Stromal cell of bone marrow (primary cell): ENCODE results near the gene KATNB1.
A peak's percentile ranks its signal among the peaks of the same experiment; 100 is the strongest.
"Not testable (repeated sequence)": the region's sequence is repeated elsewhere in the genome, so short reads cannot be mapped to it uniquely, and the experiment has no call there.

Experiments used
- DNase-seq: peaks from one replicate; pipeline ENCODE4 v3.0.0-alpha.2; 2012; ENCODE audit warnings: low read depth

Gene KATNB1

DNA sequence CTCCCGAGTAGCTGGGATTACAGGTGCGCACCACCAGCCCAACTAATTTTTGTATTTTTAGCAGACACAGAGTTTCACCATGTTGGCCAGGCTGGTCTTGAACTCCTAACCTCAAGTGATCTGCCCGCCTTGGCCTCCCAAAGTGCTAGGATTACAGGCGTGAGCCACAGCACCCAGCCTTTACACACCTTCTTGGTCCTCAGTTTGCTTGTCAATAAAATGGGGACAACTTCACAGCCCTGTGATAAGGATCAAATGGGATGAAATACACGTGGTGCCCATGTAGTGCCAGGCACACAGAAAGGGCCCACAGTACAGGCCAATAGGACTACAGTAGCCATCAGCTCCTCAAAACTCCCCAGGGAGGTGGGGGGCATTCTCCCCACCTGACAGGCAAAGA is 60.4 kb downstream of the KATNB1 start:
- DNase-seq, result not testable (repeated sequence)

DNA sequence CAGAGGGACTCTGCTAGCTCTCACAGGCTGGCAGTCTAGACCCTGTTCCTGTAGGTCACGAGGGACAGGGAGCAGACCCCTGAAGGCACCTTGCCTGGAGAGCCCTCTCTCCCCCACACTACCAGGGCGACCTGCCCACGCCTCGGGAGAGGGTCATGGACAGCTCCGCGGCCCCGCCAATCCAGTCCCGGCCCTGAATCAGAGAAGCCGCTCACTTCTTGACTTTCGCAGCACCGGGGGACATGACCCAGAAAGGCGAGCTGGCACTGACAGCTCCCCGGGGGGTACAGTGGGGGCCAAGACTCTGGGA is 61.6 kb downstream of the KATNB1 start:
- no peak for DNase-seq

DNA sequence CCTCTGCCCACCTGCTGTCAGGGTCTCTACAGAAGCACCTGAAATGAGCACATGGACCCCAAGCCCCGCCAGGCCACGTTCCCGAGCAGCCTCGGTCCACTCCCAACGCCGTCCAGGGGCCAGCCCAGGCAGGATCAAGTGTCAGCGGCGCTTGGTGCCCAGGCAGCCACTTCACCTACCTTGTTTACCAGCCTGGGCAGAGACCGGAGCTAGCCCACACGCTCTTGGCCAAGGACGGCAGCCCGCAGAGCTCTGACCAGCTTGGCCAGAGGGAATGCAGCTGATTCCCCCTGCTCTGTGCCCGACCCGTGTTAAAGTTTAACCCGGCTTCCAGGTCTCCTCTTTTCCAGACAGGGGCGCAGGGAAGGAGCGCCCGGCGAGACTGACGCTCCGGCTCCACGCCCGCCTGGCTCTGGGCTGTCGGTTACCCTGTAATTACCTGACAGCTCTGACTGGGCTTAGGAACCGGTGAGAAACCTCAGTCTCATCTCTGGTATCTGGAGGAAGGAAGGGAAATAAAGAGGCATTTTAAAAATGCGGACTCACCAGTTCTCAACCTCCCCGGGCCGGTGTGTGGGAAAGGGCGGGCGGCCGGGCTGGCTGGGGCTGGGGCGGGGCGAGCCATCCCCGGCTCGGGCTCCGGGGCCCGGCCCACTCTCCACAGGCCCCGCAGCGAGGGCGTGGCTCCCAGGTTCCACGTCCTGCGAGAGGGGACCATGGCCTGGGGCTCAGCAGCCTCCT is 62.1 kb downstream of the KATNB1 start:
- no peak for DNase-seq

GRCh38 chr16:57798267-57798810 is 62.8 kb downstream of the KATNB1 start:
- DNase-seq, result no peak

DNA sequence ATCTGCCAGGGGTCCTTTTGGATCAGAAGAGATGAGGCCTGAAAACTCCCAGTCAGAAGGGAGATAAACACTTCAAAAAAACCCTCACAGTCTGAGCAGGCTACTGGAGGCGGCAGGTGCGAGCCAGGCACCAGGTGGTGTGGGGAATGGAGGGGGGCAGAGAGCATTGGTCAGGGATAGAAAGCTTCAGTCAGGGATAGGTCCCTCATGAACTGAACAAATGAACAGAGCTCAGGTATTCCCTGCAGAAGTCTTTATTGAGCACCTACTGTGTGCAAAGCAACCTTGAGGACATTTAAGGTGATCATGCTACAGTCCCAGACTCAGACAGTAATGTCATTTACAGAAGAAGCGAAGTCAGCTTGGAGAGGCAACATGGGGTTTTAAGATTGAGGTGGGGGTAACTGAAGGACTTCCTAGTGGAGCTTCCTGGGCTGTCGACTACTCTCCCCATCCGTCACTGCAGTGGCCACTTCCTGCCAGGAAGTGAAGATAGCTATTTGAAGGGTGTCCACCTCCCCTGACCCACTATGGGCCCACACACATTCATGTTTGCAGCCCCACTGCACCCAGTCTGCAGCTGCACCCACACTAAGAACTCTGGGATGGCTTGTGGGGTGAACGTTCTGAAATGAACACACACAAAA is 63.5 kb downstream of the KATNB1 start:
- DNase-seq, result no peak

GRCh38 chr16:57799600-57800199 is 64.1 kb downstream of the KATNB1 start:
- no peak for DNase-seq

- no peak for DNase-seq
Observed at GRCh38 chr16:57800200-57801097, 64.9 kb downstream of the KATNB1 start.

DNA sequence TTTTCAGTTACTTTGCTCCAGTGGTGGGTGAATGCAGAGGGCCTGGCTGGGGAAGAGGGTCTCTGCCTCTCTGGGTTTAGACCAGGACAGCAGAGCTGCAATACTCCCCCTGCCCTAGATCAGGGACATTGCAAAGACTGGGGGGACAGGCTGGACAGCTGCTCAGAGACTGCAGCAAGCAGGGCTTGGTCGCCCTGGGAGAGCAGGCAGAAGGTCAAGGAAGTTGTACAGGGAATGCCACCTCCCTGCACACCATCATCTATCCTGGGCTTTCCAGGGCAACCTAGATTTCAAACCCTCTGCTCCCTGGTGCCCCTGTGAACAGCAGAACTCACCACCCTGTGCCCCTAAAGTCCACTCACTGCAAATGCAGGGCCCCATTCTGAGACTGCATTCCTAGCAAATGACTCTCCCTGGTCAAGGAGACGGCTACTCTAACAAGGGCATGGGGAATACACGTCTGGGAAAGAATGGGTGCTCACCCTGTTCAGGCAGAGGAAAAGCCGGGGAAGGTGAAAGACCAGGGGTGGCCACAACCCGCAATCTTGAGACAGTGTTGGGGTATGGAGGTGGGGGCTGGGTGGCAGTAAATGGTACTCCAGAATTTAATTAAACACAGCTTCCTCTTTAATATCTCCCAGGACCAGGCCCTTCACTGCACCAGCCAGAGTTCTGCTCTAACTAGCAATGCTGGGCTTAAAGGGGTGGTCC is 65.7 kb downstream of the KATNB1 start:
- peak; percentile 44 for DNase-seq

DNA sequence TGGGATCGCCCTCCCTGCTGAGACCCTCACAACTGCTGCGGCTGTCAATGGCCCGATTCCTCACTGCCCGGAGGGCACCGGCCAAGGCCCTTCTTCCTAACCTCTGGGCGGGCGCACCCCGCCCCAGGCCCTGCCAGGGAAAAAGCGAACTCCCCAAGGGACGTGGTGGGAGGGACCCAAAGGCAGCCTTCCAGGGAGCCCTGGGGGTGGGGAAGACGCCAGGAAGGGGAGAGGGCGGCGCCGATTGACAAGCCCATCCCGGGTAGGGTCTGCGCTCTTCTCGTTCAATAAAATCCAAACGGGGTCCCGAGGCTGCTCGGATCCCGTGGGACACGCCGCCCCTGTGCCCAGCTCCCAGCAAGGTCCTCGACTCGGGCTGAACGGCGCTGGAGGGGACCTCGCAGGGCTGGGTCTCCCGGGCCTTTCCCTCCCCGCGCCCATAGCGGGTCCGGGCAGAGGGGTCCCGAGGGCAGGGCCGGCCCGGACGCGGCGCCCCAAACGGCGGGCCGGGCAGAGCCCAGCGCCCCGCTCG is 66.3 kb downstream of the KATNB1 start:
- no peak for DNase-seq

DNA sequence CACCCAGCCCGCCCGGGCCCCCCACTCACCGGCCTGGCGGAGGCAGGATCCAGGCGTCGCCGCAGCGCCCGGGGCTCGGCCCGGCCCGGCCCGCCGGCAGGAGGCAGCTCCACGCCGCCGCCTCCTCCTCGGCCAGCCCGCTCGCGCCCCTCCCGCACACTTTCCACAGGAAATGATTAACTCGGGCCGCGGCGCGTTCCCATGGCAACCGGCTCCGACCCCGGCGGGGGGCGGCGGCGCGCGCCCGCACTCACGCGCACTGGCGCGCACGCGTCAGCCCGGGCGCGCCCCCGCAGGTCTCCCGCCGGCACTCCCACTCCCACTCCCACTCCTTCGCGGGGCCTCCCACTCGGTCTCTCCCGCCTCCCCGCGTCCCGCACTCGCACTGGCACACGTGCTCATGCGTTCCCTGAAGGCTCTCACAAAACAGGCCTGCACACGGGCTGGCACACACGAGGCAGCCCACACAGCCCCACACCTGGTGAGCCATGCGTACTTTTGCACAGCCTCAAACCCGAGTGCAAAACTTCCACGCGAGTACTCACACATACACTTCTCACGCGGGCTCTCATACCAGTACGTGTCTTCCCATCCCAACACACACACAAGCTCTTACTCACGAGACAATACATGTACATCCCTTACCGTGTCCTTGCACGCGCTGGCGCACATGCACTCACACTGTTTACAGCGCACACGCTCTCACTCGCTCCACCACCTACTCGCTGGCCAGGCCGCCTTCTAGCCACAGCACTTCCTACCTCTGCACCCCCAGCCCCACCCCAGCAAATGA is 67.0 kb downstream of the KATNB1 start, which contains the start of gene KIFC3:
Gene KIFC3, minus strand, starts transcription at position 151 of the 793 bp plus-strand sequence. CDS start 4,248 bp downstream, outside the sequence.
- peak; percentile 60 for DNase-seq

DNA sequence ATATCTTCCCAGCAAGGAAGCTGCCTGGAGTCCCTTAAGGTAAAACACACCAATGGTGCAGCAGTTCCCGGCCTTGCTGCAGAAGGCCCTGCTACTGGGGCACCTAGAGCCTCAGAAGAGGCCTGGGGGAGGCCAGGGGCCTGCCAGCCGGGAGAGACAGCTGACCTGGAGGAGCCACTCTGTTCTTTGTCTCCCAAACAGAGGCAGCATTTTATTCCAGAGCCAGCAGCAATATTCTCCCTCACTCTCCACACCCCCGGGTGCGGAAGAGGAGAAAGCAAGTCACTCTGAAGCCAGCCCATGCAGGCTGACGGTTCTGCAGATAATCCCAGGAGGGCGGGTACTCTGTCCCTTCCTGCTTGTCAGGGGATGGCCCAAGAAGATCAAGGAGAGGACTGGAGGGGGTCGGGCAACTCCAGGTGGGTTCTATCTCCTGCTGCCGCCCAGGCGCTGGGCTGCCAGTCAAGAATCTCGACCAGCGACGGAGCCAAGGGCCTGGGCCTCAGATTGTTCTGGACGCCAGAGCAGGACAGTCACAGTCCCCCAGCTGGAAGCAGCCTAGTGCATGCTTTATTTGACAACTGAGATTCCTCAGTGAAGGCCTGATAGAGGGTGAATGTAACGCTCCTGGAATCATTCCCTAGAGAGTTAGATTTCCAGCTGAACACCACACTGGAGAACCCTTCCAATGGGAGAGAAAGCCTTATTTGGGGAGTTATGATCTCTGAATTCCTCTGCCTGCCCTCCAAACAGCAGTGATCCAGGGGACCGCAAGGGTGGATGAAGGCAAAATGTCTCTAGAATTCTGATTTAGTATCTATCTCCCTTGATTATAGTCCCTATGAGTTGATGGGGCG is 67.8 kb downstream of the KATNB1 start:
- DNase-seq, result no peak

GRCh38 chr16:57804111-57804837 is 68.7 kb downstream of the KATNB1 start:
- no peak for DNase-seq

DNA sequence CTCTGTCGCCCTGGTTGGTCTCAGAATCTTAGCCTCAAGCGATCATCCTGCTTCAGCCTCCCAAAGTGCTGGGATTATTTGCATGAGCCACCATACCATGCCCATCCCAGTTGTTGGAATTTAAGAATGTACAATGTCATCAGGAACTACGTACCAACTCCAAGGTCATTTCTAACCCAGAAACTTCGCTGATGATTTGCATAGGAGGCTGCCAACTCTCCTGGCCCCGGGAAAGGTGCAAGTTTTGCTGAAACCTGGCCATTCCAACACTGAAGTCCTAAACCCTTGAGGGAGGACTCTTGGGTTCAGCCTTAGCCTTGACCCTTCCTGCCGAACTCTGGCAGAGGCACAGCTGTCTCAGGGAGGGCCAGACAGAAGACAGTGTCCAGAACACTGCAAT is 69.6 kb downstream of the KATNB1 start:
- no peak for DNase-seq
